Activated gamma-delta T cell treated with anti-CD3 and anti-CD28 coated beads, Interleukin-2, amount 50 U/mL, for 16 hours (primary cell): ENCODE data around the gene C1orf159.
"Not testable (repeated sequence)": the region's sequence is repeated elsewhere in the genome, so short reads cannot be mapped to it uniquely, and the experiment has no call there.

Experiments used
- DNase-seq: peaks from one replicate; pipeline ENCODE4 v3.0.0-alpha.2; 2020; ENCODE audit warnings: low read depth

The C1orf159 gene

GRCh38 chr1:1081311-1082238 lies 34.3 kb downstream of the C1orf159 start:
- no peak for DNase-seq

- DNase-seq: no peak
Observed at GRCh38 chr1:1080951-1081310, 35.0 kb downstream of the C1orf159 start.

DNA sequence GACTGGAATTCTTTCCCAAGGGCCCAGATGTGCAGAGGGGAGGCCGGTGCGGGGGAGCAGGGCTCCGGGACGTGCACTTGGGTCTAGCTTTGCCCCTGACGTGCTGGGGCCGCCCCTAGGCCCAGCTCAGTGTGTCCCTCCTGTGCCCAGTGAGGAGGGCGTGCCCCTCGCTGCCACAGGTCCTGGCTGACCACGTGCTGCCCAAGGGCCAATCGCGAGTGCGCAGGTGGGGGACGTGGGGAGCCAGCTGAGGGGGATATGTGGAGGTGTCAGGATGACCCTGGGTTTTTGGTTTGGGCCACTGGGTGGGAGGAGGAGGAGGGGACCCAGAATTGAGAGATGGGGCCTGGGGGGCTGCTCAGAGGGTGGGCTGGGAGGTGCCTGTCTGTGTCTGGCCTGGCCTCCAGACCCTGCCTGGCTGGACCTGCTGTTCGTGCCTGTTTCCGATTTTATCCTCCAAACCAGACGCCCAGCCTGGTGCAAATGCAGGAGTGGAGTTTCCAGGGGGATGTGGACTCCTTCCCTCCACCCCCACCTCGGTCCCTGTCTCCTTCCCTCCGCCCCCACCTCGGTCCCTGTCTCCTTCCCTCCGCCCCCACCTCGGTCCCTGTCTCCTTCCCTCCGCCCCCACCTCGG lies 35.6 kb downstream of the C1orf159 start:
- DNase-seq: no peak

DNA sequence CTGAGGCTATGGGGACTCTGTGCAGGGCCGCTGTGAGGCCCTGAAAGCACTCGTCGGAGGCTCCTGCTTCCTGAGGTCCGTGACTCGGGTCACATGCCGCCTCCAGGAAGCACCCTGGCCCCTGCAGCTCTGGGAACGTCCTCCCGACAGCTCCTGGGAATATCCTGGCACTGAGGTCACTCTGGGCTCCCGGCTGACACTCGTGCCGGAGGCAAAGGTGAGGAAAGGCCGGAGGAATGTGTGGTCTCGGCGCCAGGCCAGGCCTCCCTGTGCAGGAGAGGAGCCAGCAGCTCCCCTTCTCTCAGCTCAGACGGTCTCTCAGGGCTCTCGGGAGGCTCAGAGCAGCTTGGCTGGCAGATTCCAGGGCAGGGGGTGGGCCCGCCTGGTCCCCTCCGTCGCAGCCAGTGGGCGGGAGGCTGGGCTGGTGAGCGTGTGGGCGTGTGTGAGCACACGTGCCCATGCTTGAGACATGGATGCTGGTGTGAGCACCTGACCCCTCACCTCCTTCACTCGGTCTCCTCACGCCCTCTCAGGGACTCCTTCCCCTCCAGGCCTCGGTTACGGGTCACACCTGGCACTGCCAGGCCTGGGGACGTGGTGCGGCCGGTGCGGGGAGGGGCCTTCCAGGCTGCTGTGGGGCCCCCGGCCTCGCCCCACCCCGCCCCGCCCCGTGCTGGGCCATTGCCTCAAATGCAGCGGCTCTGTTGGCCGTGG lies 36.3 kb downstream of the C1orf159 start:
- no peak for DNase-seq

- not testable (repeated sequence) for DNase-seq
Observed at GRCh38 chr1:1077396-1077795, 38.5 kb downstream of the C1orf159 start.

DNA sequence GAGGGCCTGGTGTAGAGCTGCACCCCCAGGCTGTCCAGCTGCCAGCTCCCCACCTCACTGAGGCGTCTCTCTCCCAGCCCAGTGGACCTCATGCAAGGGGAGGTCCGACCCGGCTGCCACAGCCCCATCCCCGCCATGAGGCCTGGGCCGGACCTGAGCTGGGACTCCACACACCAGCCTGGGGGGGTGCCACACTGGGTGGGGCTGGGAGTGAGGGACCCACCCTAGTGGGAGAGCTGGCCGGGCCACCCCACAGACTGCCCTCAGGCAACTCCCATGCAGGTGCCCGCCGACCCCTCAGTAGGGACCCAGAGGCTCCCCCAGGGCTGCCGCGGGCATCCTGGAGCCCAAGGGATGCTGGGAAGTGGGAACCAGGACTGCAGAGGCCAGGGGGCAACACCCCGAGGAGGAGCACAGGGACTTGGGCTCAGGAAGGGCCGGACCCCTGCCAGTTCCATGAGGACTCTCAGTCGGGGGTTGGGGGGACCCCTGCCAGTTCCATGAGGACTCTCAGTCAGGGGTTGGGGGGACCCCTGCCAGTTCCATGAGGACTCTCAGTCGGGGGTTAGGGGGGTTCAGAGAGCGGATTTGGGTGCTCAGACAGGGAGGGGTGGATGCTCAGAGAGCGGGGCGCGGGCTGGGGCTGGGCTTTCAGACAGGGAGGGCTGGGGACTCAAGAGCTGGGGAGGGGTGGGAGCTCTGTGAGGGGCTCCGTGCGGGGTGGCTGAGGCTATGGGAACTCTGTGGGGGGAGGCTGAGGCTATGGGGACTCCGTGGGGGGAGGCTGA lies 40.5 kb downstream of the C1orf159 start:
- no peak for DNase-seq

DNA sequence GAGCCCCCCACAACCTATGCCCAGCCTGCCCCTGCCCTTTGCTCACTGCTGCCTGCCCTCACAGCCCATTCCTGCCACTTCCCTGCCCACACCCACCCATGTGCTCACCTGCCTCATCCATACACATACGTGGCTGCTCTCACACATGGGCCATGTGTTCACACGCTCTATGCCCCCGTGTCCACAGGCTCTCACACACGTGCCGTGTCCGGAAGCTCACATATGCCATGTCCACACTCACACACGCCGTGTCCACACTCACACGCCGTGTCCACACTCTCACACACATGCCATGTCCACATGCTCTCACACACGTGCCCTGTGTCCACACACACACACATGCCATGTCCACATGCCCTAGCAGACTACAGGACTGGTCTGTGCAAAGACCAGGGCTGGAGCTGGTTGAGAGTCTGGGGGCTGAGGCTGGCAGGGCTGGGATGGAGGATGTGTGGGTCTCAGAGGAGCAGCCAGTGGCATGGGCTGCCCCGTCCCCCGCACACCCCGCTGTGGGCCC lies 41.2 kb downstream of the C1orf159 start:
- DNase-seq: no peak

DNA sequence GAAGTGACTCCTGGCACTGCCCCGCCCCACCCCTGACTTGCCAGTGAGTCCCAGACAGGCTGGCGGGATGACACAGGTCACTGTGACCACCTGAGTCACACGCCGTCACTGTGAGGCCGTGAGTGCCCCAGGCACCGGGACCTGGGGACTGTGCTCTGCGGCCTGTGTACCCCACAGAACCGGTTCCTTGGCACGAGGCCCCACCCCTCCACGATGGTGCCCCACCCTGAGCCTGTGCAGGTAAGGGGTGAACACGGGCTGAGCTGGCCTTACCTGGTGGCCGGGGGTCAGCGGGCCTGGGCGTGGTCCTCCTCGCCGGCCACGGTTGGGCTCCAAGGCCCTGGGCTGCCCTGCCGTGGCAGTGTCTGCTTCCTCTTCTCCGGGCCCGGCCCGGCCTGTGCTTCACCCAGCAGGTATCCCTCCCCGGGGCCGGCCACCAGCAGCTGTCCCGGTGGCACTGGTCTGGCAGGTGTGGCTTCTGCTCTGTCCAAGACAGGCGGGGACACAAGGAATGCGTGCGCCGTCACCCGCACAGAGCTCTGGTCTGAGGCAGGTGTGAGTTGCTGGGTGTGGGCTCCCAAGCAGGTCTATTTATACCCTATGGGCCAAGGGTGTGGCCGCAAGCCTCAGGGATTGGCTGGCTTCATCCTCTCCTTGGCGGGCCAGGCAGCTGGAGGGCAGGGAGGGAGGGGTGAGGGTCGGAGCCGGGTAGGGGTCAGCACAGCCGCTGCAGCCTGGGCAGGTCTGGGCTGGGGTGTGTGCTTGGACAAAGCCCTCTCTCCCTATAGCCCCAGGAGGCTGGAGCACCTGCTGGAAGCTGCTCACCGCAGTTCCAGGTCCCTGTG lies 41.9 kb downstream of the C1orf159 start, which contains the start of gene RNF223:
Gene RNF223 (minus strand): TSS at position 564 of the 845 bp plus-strand sequence. CDS start 1,740 bp downstream, outside the sequence.
- no peak for DNase-seq

DNA sequence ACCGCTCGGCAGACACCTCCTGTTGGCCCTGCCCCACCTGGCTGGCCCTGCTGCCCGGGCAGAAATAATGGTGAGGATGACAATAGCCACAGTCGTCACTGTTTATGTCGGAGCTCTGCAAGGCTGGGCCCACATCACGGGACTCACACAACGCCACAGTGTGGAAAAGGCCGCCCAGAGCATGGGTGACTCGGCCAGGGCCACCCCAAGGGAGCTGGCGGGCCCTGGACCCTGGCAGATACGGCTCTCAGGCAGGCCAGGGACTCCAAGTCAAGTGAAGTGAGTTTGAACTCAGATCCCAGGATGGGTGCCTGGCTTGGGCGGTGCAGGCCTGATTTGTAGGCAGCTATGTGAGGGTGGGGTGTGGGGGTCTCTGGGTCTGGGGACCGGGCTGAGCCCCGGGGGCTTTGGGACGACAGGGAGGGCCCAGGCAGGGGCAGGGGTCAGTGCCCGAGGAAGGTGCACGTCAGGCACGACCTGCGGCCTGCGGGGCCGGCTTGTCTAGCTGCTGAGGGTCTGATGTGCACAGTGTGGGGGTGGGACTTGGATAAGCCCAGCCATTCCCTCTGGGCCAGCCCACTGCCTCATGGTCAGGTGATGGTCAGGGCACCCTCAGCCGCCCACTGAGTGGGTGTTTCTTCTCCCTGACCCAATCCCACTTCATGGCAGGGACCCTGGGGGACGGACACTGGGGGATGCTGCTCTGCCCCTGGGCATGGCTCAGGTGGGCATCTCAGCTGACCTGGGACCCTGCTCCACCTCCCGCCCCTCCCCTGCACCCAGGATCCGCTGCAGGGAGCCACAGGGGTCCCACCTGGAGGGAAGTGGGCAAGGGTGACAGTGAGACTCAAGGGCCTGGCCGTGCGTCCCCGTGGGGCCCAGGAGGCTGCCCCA lies 42.8 kb downstream of the C1orf159 start:
- DNase-seq: no peak

- no peak for DNase-seq
Observed at GRCh38 chr1:1072299-1072848, 43.5 kb downstream of the C1orf159 start.

- no peak for DNase-seq
Observed at GRCh38 chr1:1071486-1072298, 44.2 kb downstream of the C1orf159 start.

GRCh38 chr1:1069711-1070676 lies 45.9 kb downstream of the C1orf159 start:
- DNase-seq: no peak

GRCh38 chr1:1069056-1069710 lies 46.7 kb downstream of the C1orf159 start:
- DNase-seq: peak; percentile 84

DNA sequence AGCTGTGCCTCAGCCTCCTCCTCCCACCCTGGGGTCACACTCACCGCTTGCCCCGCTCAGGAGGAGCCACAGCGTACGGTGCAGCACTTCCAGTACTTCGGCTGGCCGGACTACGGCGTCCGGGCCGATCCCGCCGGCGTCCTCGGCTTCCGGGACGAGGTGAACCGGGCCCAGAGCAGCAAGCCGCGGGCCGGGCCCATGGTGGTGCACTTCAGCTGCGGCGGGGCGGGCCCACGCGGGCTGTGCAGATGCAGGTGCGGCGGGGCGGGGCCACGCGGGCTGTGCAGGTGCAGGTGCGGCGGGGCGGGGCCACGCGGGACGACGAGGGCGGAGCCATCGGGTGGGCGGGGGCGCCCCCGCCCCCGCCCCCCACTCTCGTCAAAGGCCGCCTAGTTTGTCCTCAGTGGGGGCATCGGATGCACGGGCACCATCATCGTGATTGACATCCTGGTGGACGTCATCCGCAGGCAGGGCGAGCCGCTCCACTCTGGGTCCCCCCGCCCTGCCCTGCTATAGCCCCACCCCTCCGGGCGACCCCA lies 47.3 kb downstream of the C1orf159 start:
- no peak for DNase-seq

DNA sequence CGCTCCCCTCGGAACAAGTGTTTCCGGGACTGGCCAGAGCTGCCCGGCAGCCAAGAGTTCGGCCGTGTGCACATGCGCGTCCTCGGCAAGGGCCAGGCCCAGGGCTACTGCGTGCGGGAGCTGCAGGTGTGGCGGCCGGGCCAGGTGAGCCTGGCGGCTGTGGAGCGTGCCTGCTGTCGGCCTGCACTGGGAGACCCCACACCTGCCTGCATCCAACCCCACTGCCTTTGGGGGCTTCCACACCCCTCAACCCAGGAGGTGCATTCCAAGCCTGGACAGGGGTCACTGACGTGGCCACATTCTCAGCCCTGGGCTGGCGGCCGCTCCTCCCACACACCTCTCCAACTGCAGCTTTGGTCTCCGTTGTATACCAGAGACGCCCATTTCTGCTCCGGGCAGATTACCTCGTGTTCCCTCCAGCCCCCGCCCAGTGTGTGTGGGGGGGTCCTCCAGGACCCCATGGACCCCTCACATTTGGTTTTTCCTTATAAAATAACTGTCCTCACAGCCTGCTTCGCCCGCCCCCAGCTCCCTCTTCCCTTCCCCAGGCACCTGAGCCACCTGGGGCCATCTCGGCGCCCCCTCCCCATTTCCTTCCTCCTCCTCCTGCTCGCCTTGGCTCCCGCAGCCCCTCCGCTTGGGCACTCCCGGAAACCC lies 47.9 kb downstream of the C1orf159 start:
- no peak for DNase-seq
